ENCODE data around the gene DHX16. TPM values are rescaled to one million over a fixed set of nuclear protein-coding genes. Genes with fewer than 3 reads are reported as not detected.

The DHX16 gene
- total RNA-seq, 2 donors from 2014 or later: 17.6 to 18.6 TPM

DNA sequence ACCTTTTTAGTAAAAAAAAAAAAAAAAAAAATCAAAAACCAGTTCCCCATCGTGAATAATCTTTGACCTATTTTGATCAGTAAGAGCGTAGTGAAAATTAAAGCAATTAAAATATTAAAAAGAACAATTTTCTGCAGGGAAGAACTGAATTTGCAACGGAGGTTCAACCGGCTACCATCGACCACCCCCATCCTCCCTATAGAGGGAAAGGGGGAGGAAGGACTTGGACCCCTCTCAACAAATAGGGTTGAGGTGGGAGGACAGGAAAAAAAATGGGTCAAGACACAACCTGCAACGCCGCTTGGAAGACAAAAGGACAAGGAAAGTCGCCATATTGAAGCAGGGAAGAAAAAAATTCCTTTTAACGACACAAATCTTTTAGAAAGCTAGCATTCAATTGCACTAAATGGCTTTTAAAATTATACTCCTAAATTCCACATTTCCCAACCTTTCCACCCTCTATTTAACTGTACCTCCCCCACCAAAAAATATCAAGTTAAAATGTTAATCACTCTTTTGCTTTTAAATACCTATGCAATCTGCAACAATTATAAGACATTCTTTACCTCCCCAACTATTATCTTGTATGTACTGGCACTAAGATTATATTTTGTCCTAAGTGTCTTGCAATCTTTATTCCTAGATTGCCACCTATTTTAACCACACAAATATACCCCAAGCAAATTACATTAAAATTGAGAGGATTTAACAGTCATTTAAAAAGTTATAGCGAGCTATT, 57.4 kb downstream of the DHX16 start:
- ATAC-seq (peak in 1 of 2 donors; percentile 9), DNase-seq (no peak)
- intact Hi-C loops (cut with DNase I): no loop called here

- intact Hi-C loops (cut with DNase I): no loop called here
- DNase-seq (peak; percentile 87), ATAC-seq (peak; percentile 71 to 75)
Measured at GRCh38 chr6:30614843-30615218, 58.0 kb downstream of the DHX16 start.

- intact Hi-C loops (cut with DNase I): no loop called here
- ATAC-seq (no peak), DNase-seq (no peak)
Measured at GRCh38 chr6:30614044-30614842, 58.6 kb downstream of the DHX16 start.

- DNase-seq: no peak
- no peak for ATAC-seq
- intact Hi-C loops (cut with DNase I): no loop called here
Measured at GRCh38 chr6:30613251-30614043, 59.4 kb downstream of the DHX16 start.

DNA sequence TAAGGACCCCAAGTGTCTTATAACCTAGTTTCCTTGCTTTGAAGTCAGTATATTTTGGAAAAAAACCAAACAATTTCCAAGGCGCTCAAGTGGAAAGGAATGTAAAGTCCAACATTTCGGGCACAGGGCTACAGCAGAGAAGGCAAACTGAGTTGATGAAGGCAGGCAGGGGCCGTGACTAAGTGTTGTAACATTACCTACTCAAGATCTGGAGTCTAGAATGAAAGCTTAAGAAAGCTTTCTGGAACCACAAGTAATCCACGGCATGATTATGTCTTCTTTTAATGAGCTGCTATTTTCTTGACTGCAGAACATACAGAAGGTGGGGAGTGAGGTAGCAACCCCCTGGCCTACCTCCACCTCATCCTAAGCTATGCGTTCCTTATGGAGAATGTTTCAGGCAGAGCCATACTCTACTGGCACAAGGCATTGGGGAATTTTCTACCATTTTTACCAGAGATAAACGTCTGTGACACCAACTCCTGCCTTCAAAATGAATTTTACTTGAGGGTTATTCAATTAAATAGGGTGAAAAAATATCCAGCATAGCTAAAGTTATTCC, 60.0 kb downstream of the DHX16 start:
- intact Hi-C loops (cut with DNase I): no loop called here
- DNase-seq (no peak), ATAC-seq (no peak)

- intact Hi-C loops (cut with DNase I): no loop called here
- ATAC-seq (no peak), DNase-seq (no peak)
Measured at GRCh38 chr6:30612213-30612612, 60.6 kb downstream of the DHX16 start.

DNA sequence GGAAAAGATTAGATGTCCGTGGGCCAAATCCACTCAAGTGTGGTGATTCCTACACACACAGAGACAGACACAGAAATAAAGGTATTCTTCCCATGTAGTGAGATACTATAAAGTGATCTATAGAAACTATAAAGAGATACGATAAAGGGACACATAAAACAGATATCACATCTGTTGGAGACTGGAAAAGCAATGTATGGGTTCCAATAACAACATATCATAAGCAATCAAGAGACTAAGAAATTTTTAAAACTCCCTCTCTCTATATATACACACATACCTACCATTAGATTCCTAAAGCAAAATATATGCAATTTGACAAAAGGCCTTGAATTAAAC, 61.0 kb downstream of the DHX16 start:
- intact Hi-C loops (cut with DNase I): no loop called here

DNA sequence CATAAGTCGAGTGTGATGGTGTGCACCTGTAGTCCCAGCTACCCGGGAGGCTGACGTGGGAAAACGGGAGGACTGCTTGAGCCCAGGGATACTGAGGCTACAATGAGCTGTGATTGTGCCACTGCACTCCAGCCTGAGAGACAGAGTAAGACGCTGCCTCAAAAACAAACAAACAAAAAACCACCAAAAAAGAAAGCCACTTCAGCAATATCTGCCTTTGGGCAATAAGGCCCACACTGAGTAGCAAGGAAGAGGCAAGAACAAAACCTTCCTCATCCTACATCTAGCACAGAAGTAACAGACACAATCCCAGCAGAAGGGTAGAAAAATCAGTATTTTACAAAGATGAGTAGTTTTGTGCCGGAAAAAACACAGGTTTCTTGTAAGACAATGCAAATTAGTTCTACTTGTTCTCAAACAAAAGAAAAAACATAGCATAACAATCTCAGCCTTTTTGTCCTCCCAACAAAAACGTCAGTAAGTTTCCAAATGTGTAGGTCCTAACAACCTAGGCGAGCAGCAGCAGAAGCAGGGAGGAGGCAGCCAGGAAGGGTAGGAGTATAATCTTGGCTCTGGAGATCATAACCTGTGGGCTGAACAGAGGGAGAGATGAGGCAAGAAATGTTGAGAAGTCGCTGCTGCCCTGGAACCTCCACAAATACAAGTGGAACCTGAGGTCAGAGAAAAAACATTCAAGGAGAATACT, 61.5 kb downstream of the DHX16 start:
- DNase-seq (no peak), ATAC-seq (no peak)
- intact Hi-C loops (cut with DNase I): no loop called here

More for the DNA sequence above, 61.0 kb downstream of the DHX16 start:
- DNase-seq (no peak), ATAC-seq (no peak)

GRCh38 chr6:30610065-30610464, 62.7 kb downstream of the DHX16 start:
- intact Hi-C loops (cut with DNase I): no loop called here
- DNase-seq (no peak), ATAC-seq (no peak)

DNA sequence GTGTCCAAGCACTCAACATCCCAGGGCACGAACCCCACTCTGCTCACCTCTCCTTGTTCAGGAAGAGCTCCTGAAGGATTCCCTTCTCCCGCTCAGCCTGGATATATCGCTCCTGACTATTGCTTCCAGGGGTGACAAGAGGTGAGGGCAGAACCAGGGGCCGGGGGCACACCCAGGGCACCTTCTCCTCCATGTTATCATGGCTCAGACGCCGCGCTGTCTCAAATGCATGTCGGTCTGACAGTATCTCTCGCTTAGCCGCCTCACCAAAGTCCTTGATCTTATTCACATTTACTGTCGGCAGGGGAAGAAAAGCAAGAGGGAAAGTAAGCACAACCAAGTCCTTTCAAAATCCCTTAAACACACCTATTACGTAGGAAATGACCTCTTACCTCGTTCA, 68.8 kb downstream of the DHX16 start:
- no peak for ATAC-seq
- intact Hi-C loops (cut with DNase I): no loop called here
- DNase-seq: no peak

Other genes with a start within 250 kb of the DHX16 start
- gene HLA-E, start 183.5 kb downstream of the DHX16 start, total RNA-seq: 100 to 1,000 TPM; 210 to 242 TPM
- gene GNL1, start 116.5 kb downstream of the DHX16 start, total RNA-seq: 10 to 100 TPM; 25.7 to 32.1 TPM
- 1 to 10 TPM; 4.6 to 5.4 TPM for gene PRR3, start 115.7 kb downstream of the DHX16 start, total RNA-seq
- gene ABCF1, start 101.6 kb downstream of the DHX16 start, total RNA-seq: 10 to 100 TPM; 30.7 to 45.9 TPM
- 10 to 100 TPM; 37.3 to 42.1 TPM for gene PPP1R10, start 55.8 kb downstream of the DHX16 start, total RNA-seq
- 10 to 100 TPM; 71.1 to 74.7 TPM for gene MRPS18B, start 55.2 kb downstream of the DHX16 start, total RNA-seq
- gene ATAT1, start 46.1 kb downstream of the DHX16 start, total RNA-seq: 1 to 10 TPM; 2.7 to 3.8 TPM
- 10 to 100 TPM; 30.1 to 39.3 TPM for gene C6orf136, start 25.9 kb downstream of the DHX16 start, total RNA-seq
- 10 to 100 TPM; 28.0 to 36.8 TPM for gene PPP1R18, start 13.6 kb upstream of the DHX16 start, total RNA-seq
- 1 to 10 TPM; 5.3 to 6.3 TPM for gene NRM, start 18.0 kb upstream of the DHX16 start, total RNA-seq
- 10 to 100 TPM; 19.1 to 25.6 TPM for gene MDC1, start 44.3 kb upstream of the DHX16 start, total RNA-seq
- gene TUBB, start 47.3 kb upstream of the DHX16 start, total RNA-seq: 100 to 1,000 TPM; 276 to 303 TPM
- gene FLOT1, start 69.7 kb upstream of the DHX16 start, total RNA-seq: 100 to 1,000 TPM; 170 to 179 TPM
- gene IER3, start 71.5 kb upstream of the DHX16 start, total RNA-seq: 10 to 100 TPM; 23.0 to 81.5 TPM
- gene DDR1, start 211.5 kb upstream of the DHX16 start, total RNA-seq: 10 to 100 TPM; 58.4 to 60.2 TPM
- gene GTF2H4, start 235.2 kb upstream of the DHX16 start, total RNA-seq: 10 to 100 TPM; 24.4 to 25.3 TPM
- gene VARS2, start 241.2 kb upstream of the DHX16 start, total RNA-seq: 10 to 100 TPM; 14.0 to 18.7 TPM

Measured in left cardiac atrium (tissue), 4 donors.